DND-41 (cell line): ENCODE data around the gene MED23.

Source experiments
- ATAC-seq: fragments of 200-7000 bp; cut with Tn5 transposase; 3 replicates; pipeline ENCODE4 v1.9.1; 2021; ENCODE audit warnings: low read depth; ENCODE audit not compliant: insufficient read depth
- DNase-seq: peaks from one replicate; pipeline ENCODE4 v3.0.0-alpha.2; 2020
- H2AFZ ChIP-seq: 2 replicates; pipeline ENCODE4 v1.6.0; 2012; ENCODE audit warnings: low read depth, low read length
- H3K27ac ChIP-seq: 2 replicates; pipeline ENCODE4 v1.5.1; 2012; ENCODE audit warnings: low read length, inconsistent platforms
- H3K27me3 ChIP-seq: fragments of 200-600 bp; sonication (generic); 2 replicates; pipeline ENCODE4 v1.6.0; 2012; ENCODE audit warnings: low read length, mild to moderate bottlenecking, inconsistent platforms; ENCODE audit not compliant: insufficient read depth, poor library complexity
- H3K36me3 ChIP-seq: 2 replicates; pipeline ENCODE4 v1.5.1; 2012; ENCODE audit warnings: low read length, inconsistent platforms; ENCODE audit not compliant: insufficient read depth
- H3K4me1 ChIP-seq: 2 replicates; pipeline ENCODE4 v1.5.1; 2012; ENCODE audit warnings: mild to moderate bottlenecking, low read length; ENCODE audit not compliant: insufficient read depth
- H3K4me2 ChIP-seq: 2 replicates; pipeline ENCODE4 v1.6.0; 2012; ENCODE audit warnings: mild to moderate bottlenecking, moderate library complexity, low read length, inconsistent platforms; ENCODE audit not compliant: insufficient read depth
- H3K4me3 ChIP-seq, 2 experiments: fragments of 200-600 bp in 1 of 2; shearing (Covaris generic) in 1 of 2; 2 replicates each; pipeline ENCODE4 v1.5.1; 2012 to 2016; ENCODE audit warnings: inconsistent platforms in 2 of 2, low read length in 2 of 2, mild to moderate bottlenecking in 2 of 2, low read depth in 1 of 2, moderate library complexity in 1 of 2
- H3K79me2 ChIP-seq: 2 replicates; pipeline ENCODE4 v1.6.0; 2012; ENCODE audit warnings: low read length, inconsistent platforms; ENCODE audit not compliant: insufficient read depth
- H3K9ac ChIP-seq: 2 replicates; pipeline ENCODE4 v1.6.0; 2012; ENCODE audit warnings: low read depth, mild to moderate bottlenecking, inconsistent platforms, low read length, moderate library complexity
- H3K9me3 ChIP-seq: 2 replicates; pipeline ENCODE4 v1.5.1; 2012; ENCODE audit warnings: low read length, moderate library complexity, mild to moderate bottlenecking, inconsistent platforms; ENCODE audit not compliant: insufficient read depth, severe bottlenecking
- H4K20me1 ChIP-seq: 2 replicates; pipeline ENCODE4 v1.6.0; 2012; ENCODE audit warnings: low read length; ENCODE audit not compliant: insufficient read depth
- EZH2 ChIP-seq: IDR thresholded peaks from 3 replicates; pipeline ENCODE4 v1.6.1; 2012; ENCODE audit warnings: borderline replicate concordance, low read depth, mild to moderate bottlenecking, moderate library complexity, low read length, inconsistent platforms; ENCODE audit not compliant: severe bottlenecking
- TF ChIP-seq, protein P1 (sequence below): IDR thresholded peaks from 2 replicates; pipeline ENCODE4 v1.5.1; 2012; ENCODE audit warnings: borderline replicate concordance, low read length, moderate library complexity, mild to moderate bottlenecking; ENCODE audit not compliant: poor library complexity, severe bottlenecking; ENCODE audit errors: extremely low read depth

The MED23 gene

DNA sequence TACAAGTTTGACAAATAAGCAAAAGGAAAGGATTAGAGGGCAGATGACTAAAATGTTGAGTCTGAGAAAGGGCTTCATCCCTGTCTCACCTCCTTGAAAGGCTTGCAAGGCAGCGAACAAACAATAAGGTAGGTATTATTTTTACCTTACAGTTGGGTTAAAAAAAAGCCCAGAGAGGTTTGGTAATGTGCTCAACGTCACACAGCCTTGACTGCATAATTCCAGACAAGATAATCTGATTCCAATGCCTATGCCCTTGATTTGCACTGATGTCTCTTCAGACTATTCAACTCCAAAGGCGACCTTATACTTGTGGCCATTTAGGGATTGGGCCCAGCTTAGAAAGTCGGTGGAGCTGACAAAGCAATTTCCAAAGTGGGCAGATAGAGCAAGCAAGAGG lies 53.4 kb downstream of the MED23 start:
- no peaks in the 10 kb centered on the region for H3K4me1 ChIP-seq
- no peak for TF ChIP-seq EZH2
- TF ChIP-seq, protein P1, sequence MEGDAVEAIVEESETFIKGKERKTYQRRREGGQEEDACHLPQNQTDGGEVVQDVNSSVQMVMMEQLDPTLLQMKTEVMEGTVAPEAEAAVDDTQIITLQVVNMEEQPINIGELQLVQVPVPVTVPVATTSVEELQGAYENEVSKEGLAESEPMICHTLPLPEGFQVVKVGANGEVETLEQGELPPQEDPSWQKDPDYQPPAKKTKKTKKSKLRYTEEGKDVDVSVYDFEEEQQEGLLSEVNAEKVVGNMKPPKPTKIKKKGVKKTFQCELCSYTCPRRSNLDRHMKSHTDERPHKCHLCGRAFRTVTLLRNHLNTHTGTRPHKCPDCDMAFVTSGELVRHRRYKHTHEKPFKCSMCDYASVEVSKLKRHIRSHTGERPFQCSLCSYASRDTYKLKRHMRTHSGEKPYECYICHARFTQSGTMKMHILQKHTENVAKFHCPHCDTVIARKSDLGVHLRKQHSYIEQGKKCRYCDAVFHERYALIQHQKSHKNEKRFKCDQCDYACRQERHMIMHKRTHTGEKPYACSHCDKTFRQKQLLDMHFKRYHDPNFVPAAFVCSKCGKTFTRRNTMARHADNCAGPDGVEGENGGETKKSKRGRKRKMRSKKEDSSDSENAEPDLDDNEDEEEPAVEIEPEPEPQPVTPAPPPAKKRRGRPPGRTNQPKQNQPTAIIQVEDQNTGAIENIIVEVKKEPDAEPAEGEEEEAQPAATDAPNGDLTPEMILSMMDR, result no peak
- ATAC-seq (no peak), DNase-seq (no peak)
- H3K79me2 ChIP-seq, result no peaks in the 10 kb centered on the region
- peaks cover 4% of the 10 kb centered on the region; the same call in 1 of the 2 replicates for H3K36me3 ChIP-seq
- H3K9ac ChIP-seq, result no peak overlapping the region
- H4K20me1 ChIP-seq, result no peaks in the 10 kb centered on the region
- no peak overlapping the region for H3K27ac ChIP-seq
- no peaks in the 10 kb centered on the region for H3K9me3 ChIP-seq
- H3K27me3 ChIP-seq, result no peaks in the 10 kb centered on the region
- no peak overlapping the region for H3K4me2 ChIP-seq
- no peak overlapping the region for H2AFZ ChIP-seq
- H3K4me3 ChIP-seq, result no peak overlapping the region

DNA sequence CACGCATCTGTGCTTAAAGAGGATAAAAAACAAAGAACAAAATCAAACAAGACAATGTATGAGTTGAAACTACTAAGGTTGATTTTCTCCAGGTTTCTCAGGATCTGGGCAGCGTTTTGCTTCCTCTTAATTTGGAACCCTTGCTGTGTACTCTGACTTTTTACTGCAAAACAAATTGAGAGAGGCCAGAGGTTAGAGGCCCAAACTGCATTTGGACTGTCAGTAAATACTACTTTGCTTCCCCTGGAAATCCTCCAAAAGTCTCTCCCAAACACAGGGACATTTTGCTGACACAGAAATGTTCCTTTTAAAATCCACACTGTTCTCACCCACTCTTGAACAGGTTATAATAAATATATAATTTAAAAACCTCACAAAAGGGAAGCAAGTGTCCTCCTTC lies 53.9 kb downstream of the MED23 start:
- Histone ChIP-seq H3K9ac (no peak overlapping the region), H3K9me3 (no peaks in the 10 kb centered on the region), H3K27ac (no peak overlapping the region), H3K4me3 (no peak overlapping the region), H3K4me2 (no peak overlapping the region), H3K36me3 (peaks cover 3% of the 10 kb centered on the region; the same call in 1 of the 2 replicates), H3K27me3 (no peaks in the 10 kb centered on the region), H4K20me1 (no peaks in the 10 kb centered on the region), H3K79me2 (no peaks in the 10 kb centered on the region), H2AFZ (no peak overlapping the region), H3K4me1 (no peaks in the 10 kb centered on the region)
- TF ChIP-seq, protein P1, result no peak
- TF ChIP-seq EZH2, result no peak
- ATAC-seq (no peak), DNase-seq (no peak)

DNA sequence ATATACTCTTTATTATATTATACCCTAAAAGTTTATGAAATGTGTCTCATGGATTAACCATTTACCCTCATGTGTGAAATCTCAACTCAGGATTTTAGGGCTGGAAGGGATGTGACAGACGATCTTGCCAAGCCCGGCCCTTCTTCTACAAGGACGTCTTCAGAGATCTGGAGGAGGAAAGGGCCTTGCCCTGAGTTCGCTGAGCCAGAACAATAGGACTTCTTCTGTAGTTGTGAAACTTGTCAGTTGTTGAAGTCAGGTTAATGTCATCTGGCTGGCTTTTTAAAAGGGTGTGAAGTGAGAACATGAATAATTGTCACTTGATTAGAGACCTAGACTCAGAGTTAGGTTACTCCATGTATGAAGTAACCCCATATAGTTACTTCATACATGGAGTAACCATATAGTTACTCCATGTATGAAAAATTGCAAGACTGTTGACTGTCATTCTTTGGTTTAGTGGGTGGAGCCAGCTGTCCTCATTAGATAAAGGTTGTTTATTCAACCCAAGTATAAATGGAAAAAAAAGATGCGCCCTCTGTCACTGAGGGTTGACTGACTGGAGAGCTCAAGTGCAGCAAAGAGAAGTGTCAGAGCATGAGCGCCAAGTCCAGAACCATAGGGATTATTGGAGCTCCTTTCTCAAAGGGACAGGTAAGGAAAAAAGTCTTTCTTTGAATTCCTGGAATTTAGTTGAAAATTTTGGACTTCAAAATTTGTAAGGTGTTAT lies 55.2 kb downstream of the MED23 start, which contains the start of gene ARG1:
Gene ARG1 (plus strand): TSS at position 541 of the 730 bp plus-strand sequence. CDS start 57 bp downstream, at position 598.
- Histone ChIP-seq H3K4me3 (no peak within 1 kb of the TSS), H3K4me2 (no peak within 1 kb of the TSS), H4K20me1 (no peaks in the 10 kb centered on the region), H3K36me3 (no peaks in the 10 kb centered on the region; the same call in 1 of the 2 replicates), H3K9ac (no peak within 1 kb of the TSS), H3K9me3 (no peaks in the 10 kb centered on the region), H3K79me2 (no peaks in the 10 kb centered on the region), H3K27me3 (no peaks in the 10 kb centered on the region), H3K4me1 (no peaks in the 10 kb centered on the region), H3K27ac (no peak within 1 kb of the TSS), H2AFZ (no peak within 1 kb of the TSS)
- ATAC-seq, result no peak
- TF ChIP-seq, protein P1, result no peak
- TF ChIP-seq EZH2, result no peak
- DNase-seq, result no peak
